ENCODE results near the gene POMC.
"Not testable (repeated sequence)": the region's sequence is repeated elsewhere in the genome, so short reads cannot be mapped to it uniquely, and the experiment has no call there.

POMC gene

GRCh38 chr2:25146896-25147295 is 21.5 kb downstream of the POMC start:
- TF ChIP-seq JUND (IDR thresholded peaks at IDR 0.05; ENCODE audit: low read depth): no peak
- no peak for DNase-seq (ENCODE audit: low read depth in 1 of 2, low spot score in 1 of 2)
- in situ Hi-C loops (cut with HindIII; ENCODE audit: low pct_unique_long_range_greater_than_20kb, low sequenced_read_pairs): no loop called here

DNA sequence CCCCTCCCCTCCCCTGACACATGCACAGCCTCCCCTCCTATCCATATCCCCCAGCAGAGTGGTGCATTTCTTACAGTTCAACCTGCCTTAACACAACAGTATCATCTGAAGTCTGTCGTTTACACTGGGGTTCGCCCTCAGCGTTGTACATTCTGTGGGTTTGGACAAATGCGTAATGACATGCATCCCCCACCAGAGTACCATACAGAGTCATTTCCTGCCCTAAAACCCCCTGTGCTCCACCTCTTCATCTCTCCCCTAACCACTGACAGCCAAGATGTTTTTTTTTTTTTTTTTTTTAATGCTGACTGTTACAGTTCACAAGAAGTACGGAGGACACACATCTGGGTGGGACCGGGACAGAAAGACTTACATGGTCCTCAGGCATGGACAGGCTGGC is 22.6 kb downstream of the POMC start:
- in situ Hi-C loops (cut with HindIII; ENCODE audit: low pct_unique_long_range_greater_than_20kb, low sequenced_read_pairs): no loop called here
- TF ChIP-seq JUND (IDR thresholded peaks at IDR 0.05; ENCODE audit: low read depth): no peak
- no peak for DNase-seq (ENCODE audit: low read depth in 1 of 2, low spot score in 1 of 2)

DNA sequence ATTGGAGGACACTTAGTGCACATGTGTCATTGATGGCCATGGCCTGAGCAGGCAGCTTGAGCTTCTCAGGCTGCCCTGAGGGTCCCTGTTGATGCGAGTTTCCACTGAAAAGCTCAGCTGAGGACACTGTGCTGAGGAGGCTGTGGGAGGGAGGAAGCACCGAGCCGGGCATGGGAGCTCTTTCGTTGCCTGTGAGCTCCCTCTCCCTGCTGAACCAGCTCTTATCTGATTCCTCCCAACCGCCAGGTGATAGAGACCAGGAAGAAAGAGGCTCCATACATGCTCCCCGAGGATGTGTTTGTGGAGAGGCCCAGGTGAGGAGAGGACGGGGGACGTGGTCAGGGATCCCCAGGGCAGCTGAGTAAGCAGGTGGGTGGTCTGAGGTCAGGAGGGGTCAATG is 27.3 kb downstream of the POMC start:
- in situ Hi-C loops (cut with HindIII; ENCODE audit: low pct_unique_long_range_greater_than_20kb, low sequenced_read_pairs): no loop called here
- TF ChIP-seq JUND (IDR thresholded peaks at IDR 0.05; ENCODE audit: low read depth): no peak
- peak in 1 of 2 experiments; percentile 20 for DNase-seq (ENCODE audit: low read depth in 1 of 2, low spot score in 1 of 2)

DNA sequence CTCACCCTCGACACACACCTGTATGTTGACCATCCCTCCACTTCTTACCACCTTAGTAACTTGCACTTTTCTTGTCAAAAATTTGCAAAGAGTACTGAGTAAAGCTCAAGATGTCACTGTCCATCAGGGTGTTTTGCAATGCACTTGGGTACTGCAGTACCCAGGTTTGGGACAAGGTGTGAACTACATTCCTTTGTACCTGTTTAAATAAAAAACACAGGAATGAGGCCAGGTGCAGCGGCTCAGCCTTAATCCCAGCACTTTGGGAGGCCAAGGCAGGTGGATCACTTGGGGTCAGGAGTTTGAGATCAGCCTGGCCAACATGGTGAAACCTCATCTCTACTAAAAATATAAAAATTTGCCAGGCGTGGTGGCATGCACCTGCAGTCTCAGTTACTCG is 27.8 kb downstream of the POMC start:
- DNase-seq (ENCODE audit: low read depth in 1 of 2, low spot score in 1 of 2); in situ Hi-C loops (cut with HindIII; ENCODE audit: low pct_unique_long_range_greater_than_20kb, low sequenced_read_pairs): not testable (repeated sequence)

DNA sequence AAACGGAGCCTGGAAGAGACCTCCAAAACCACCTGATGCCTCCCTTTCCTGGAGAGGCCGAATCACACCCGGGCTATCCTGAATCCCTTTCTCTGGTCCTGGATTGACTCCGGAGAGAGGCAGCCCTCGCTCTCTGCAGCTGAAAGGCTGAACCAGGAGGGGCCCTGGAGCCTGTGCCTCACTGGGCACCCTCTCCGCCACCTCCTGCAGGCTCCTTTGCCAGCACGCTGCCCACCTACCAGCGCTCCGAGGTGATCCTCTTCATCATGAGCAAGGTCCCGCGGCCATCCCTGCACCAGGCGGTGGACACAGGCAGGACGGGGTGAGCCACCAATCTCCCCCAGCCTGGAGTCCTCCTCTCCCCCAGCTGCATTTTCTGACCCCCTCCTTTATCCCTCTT is 35.7 kb downstream of the POMC start:
- no peak for DNase-seq (ENCODE audit: low read depth in 1 of 2, low spot score in 1 of 2)
- in situ Hi-C loops (cut with HindIII; ENCODE audit: low pct_unique_long_range_greater_than_20kb, low sequenced_read_pairs): no loop called here
- TF ChIP-seq JUND (IDR thresholded peaks at IDR 0.05; ENCODE audit: low read depth): no peak

GRCh38 chr2:25132299-25132635 is 36.1 kb downstream of the POMC start:
- DNase-seq (ENCODE audit: low read depth in 1 of 2, low spot score in 1 of 2): no peak
- in situ Hi-C loops (cut with HindIII; ENCODE audit: low pct_unique_long_range_greater_than_20kb, low sequenced_read_pairs): no loop called here

GRCh38 chr2:25131567-25132298 is 36.6 kb downstream of the POMC start:
- in situ Hi-C loops (cut with HindIII; ENCODE audit: low pct_unique_long_range_greater_than_20kb, low sequenced_read_pairs): no loop called here
- no peak for DNase-seq (ENCODE audit: low read depth in 1 of 2, low spot score in 1 of 2)
- no peak for TF ChIP-seq JUND (IDR thresholded peaks at IDR 0.05; ENCODE audit: low read depth)

More at GRCh38 chr2:25132299-25132635, 36.1 kb downstream of the POMC start:
- TF ChIP-seq JUND (IDR thresholded peaks at IDR 0.05; ENCODE audit: low read depth): no peak

GRCh38 chr2:25131253-25131566 is 37.2 kb downstream of the POMC start:
- in situ Hi-C loops (cut with HindIII; ENCODE audit: low pct_unique_long_range_greater_than_20kb, low sequenced_read_pairs): no loop called here
- no peak for DNase-seq (ENCODE audit: low read depth in 1 of 2, low spot score in 1 of 2)
- TF ChIP-seq JUND (IDR thresholded peaks at IDR 0.05; ENCODE audit: low read depth): no peak

GRCh38 chr2:25129901-25130520 is 38.4 kb downstream of the POMC start:
- no peak for TF ChIP-seq JUND (IDR thresholded peaks at IDR 0.05; ENCODE audit: low read depth)
- in situ Hi-C loops (cut with HindIII; ENCODE audit: low pct_unique_long_range_greater_than_20kb, low sequenced_read_pairs): no loop called here
- peak; percentile 65 to 81 for DNase-seq (ENCODE audit: low read depth in 1 of 2, low spot score in 1 of 2)

DNA sequence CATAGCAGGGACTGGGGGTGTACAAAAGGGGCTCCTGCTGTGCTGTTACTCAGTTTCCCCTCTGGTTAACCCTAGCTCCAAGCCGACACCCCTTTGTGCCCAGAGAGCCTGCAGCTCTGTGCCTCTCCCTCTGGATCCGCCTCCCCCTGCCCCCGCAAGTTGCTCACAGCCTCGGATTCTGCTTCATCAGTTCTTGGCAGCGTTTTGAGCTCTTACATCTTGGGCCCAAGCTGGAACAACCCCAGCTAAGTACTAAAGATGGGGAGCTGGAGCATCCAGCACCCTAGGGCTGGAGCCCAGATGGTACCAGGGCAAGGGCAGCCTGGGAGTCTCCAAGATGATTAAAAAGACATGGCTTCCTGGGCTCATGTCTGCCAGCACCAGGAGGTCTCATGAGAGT is 40.7 kb downstream of the POMC start:
- no peak for TF ChIP-seq JUND (IDR thresholded peaks at IDR 0.05; ENCODE audit: low read depth)
- DNase-seq (ENCODE audit: low read depth in 1 of 2, low spot score in 1 of 2): no peak
- in situ Hi-C loops (cut with HindIII; ENCODE audit: low pct_unique_long_range_greater_than_20kb, low sequenced_read_pairs): no loop called here

DNA sequence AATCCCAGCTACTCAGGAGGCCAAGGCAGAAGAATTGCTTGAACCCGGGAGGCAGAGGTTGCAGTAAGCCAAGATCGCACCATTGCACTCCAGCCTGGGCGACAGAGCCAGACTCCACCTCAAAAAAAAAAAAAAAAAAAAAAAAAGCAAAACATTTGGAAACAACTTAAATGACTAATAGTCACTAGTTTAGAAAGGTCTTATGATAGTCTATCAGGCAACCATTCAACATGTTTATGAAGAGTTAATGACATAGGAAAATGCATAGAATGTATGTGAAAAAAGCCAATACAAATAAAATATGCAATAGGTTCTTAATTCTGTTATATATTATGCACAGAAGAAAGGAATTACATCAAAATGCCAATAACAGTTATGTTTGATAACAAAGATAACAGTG is 41.3 kb downstream of the POMC start:
- in situ Hi-C loops (cut with HindIII; ENCODE audit: low pct_unique_long_range_greater_than_20kb, low sequenced_read_pairs); DNase-seq (ENCODE audit: low read depth in 1 of 2, low spot score in 1 of 2): not testable (repeated sequence)

GRCh38 chr2:25125976-25126375 is 42.4 kb downstream of the POMC start:
- in situ Hi-C loops (cut with HindIII; ENCODE audit: low pct_unique_long_range_greater_than_20kb, low sequenced_read_pairs): no loop called here
- TF ChIP-seq JUND (IDR thresholded peaks at IDR 0.05; ENCODE audit: low read depth): no peak
- no peak for DNase-seq (ENCODE audit: low read depth in 1 of 2, low spot score in 1 of 2)

GRCh38 chr2:25125189-25125588 is 43.2 kb downstream of the POMC start:
- in situ Hi-C loops (cut with HindIII; ENCODE audit: low pct_unique_long_range_greater_than_20kb, low sequenced_read_pairs): no loop called here
- DNase-seq (ENCODE audit: low read depth in 1 of 2, low spot score in 1 of 2): no peak
- no peak for TF ChIP-seq JUND (IDR thresholded peaks at IDR 0.05; ENCODE audit: low read depth)

DNA sequence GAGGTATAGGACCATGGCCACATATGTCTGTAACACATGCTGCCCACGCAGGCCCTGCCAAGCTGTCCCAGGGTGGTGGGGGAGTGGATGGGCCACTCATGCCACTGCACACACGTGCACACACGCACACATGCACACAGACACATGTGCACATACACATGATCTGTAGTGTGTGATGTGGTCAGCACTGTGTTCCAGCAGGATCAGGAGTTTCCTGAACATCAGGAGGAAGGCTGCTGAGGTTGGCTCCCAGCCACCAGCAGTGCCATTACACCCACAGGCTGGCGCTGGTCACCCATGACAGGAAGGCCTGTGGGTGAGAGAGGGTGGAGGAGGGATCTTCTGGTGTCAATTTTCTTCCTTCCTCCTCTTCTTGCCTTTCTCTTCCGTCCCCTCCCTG is 44.7 kb downstream of the POMC start:
- TF ChIP-seq JUND (IDR thresholded peaks at IDR 0.05; ENCODE audit: low read depth): no peak
- in situ Hi-C loops (cut with HindIII; ENCODE audit: low pct_unique_long_range_greater_than_20kb, low sequenced_read_pairs): no loop called here
- DNase-seq (ENCODE audit: low read depth in 1 of 2, low spot score in 1 of 2): no peak

Data from T47D (cell line).